H1 (cell line): ENCODE measurements around the gene TEX38. TPM values are rescaled to one million over a fixed set of nuclear protein-coding genes. Genes with fewer than 3 reads are reported as not detected.
A peak's percentile ranks its signal among the peaks of the same experiment; 100 is the strongest.

Experiments used
- RXRA ChIP-seq: IDR thresholded peaks from 2 replicates; pipeline ENCODE4 v1.6.1; 2011; ENCODE audit warnings: low read depth, mild to moderate bottlenecking, low read length, moderate library complexity; ENCODE audit not compliant: insufficient read depth
- YY1 ChIP-seq: IDR thresholded peaks from 2 replicates; pipeline ENCODE4 v1.6.1; 2011; ENCODE audit warnings: low read depth, mild to moderate bottlenecking, low read length
- polyA plus RNA-seq, 7 experiments: library from polyadenylated mRNA; depleted of rRNA in 3 of 7; stranded (reverse) in 5 of 7; unstranded in 2 of 7; fragments of >200 nt in 5 of 7; fragments of 200-250 nt in 2 of 7; gene quantifications; 1 replicate in 5 of 7; 2 replicates in 1 of 7; 4 replicates in 1 of 7; pipeline versions ENCODE4 v1.2.1 to v1.2.3, GENCODE V29; 2011 to 2013; ENCODE audit warnings: missing spikeins in 2 of 7, mixed read lengths in 2 of 7
- total RNA-seq: library from RNA; stranded (reverse); fragmentation: NEBNext Ultra II Directional; extraction: Animal tissue kit (Norgen Biotek cat#: 25700); gene quantifications from 2 replicates; pipeline ENCODE4 v1.2.1, GENCODE V29; 2021
- TF ChIP-seq, protein P1 (sequence below): fragments of 300-600 bp; sonication (generic); IDR thresholded peaks from 2 replicates; pipeline ENCODE4 v1.7.1; 2012; ENCODE audit warnings: low read length, moderate library complexity, mild to moderate bottlenecking, inconsistent platforms; ENCODE audit not compliant: insufficient replicate concordance
- TF ChIP-seq, protein P2 (sequence below): IDR thresholded peaks from 2 replicates; pipeline ENCODE4 v1.6.1; 2012; ENCODE audit warnings: inconsistent platforms
- TF ChIP-seq, protein P3 (sequence below), 3 experiments: IDR thresholded peaks; 1 replicate in 2 of 3; 2 replicates in 1 of 3; pipeline versions ENCODE4 v1.5.1 to v1.6.1; 2011; ENCODE audit warnings: low read length in 3 of 3, mild to moderate bottlenecking in 3 of 3, inconsistent platforms in 2 of 3, low read depth in 1 of 3, moderate library complexity in 1 of 3; ENCODE audit not compliant: insufficient read depth in 1 of 3; ENCODE audit errors: control extremely low read depth in 1 of 3

The TEX38 gene
- total and polyA plus RNA-seq, 2 of the 8 experiments (the other 6 are each of a cell fraction or from before 2014, with no cell fraction given) = 0.33 TPM; not detected in 1

DNA sequence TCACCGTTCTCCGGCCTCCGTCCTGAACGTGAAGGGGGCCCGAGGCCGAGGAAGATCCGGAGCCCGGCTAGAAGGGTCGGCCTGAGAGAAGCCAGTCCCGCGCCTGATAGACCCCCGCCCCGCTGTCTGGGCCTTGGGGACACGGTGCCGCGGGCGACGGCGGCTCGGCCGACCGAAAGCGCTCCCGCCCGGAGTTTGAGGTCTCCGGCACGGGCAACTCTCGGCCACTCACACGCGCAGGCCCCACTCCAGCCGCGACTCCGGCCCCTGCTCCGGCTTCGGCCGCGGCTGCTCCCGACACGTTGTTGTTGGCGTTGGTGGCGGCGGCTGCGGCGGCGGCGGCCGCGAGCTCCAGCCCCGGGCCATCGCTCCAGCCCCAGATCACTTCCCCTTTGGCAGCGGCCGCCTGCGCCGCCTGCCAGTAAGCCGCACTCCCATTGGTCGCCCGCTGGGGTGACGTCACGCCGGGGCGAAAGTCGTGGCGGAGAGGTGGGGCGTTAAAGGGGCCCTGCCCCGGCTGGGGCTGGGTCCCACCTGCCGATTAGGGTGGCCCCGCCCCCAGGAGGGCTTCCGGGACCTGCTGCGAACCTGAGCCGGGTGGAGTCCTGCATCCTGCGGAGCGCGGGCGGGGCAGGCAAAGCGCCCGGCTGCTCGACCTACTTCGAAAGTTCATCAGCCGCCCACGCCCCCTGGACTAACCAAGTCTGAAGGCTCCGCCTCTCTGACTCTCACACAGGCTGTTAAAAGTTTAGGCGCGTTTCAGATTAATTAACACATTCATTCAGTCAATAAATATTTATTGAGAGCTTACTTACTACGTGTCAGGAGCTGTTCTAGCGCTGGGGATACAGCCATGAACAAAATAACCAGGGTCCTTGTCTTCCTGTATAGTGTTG is 47.3 kb downstream of the TEX38 start, which contains the start of gene EFCAB14 (continued):
- TF ChIP-seq, protein P1, sequence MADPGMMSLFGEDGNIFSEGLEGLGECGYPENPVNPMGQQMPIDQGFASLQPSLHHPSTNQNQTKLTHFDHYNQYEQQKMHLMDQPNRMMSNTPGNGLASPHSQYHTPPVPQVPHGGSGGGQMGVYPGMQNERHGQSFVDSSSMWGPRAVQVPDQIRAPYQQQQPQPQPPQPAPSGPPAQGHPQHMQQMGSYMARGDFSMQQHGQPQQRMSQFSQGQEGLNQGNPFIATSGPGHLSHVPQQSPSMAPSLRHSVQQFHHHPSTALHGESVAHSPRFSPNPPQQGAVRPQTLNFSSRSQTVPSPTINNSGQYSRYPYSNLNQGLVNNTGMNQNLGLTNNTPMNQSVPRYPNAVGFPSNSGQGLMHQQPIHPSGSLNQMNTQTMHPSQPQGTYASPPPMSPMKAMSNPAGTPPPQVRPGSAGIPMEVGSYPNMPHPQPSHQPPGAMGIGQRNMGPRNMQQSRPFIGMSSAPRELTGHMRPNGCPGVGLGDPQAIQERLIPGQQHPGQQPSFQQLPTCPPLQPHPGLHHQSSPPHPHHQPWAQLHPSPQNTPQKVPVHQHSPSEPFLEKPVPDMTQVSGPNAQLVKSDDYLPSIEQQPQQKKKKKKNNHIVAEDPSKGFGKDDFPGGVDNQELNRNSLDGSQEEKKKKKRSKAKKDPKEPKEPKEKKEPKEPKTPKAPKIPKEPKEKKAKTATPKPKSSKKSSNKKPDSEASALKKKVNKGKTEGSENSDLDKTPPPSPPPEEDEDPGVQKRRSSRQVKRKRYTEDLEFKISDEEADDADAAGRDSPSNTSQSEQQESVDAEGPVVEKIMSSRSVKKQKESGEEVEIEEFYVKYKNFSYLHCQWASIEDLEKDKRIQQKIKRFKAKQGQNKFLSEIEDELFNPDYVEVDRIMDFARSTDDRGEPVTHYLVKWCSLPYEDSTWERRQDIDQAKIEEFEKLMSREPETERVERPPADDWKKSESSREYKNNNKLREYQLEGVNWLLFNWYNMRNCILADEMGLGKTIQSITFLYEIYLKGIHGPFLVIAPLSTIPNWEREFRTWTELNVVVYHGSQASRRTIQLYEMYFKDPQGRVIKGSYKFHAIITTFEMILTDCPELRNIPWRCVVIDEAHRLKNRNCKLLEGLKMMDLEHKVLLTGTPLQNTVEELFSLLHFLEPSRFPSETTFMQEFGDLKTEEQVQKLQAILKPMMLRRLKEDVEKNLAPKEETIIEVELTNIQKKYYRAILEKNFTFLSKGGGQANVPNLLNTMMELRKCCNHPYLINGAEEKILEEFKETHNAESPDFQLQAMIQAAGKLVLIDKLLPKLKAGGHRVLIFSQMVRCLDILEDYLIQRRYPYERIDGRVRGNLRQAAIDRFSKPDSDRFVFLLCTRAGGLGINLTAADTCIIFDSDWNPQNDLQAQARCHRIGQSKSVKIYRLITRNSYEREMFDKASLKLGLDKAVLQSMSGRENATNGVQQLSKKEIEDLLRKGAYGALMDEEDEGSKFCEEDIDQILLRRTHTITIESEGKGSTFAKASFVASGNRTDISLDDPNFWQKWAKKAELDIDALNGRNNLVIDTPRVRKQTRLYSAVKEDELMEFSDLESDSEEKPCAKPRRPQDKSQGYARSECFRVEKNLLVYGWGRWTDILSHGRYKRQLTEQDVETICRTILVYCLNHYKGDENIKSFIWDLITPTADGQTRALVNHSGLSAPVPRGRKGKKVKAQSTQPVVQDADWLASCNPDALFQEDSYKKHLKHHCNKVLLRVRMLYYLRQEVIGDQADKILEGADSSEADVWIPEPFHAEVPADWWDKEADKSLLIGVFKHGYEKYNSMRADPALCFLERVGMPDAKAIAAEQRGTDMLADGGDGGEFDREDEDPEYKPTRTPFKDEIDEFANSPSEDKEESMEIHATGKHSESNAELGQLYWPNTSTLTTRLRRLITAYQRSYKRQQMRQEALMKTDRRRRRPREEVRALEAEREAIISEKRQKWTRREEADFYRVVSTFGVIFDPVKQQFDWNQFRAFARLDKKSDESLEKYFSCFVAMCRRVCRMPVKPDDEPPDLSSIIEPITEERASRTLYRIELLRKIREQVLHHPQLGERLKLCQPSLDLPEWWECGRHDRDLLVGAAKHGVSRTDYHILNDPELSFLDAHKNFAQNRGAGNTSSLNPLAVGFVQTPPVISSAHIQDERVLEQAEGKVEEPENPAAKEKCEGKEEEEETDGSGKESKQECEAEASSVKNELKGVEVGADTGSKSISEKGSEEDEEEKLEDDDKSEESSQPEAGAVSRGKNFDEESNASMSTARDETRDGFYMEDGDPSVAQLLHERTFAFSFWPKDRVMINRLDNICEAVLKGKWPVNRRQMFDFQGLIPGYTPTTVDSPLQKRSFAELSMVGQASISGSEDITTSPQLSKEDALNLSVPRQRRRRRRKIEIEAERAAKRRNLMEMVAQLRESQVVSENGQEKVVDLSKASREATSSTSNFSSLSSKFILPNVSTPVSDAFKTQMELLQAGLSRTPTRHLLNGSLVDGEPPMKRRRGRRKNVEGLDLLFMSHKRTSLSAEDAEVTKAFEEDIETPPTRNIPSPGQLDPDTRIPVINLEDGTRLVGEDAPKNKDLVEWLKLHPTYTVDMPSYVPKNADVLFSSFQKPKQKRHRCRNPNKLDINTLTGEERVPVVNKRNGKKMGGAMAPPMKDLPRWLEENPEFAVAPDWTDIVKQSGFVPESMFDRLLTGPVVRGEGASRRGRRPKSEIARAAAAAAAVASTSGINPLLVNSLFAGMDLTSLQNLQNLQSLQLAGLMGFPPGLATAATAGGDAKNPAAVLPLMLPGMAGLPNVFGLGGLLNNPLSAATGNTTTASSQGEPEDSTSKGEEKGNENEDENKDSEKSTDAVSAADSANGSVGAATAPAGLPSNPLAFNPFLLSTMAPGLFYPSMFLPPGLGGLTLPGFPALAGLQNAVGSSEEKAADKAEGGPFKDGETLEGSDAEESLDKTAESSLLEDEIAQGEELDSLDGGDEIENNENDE = no peak
- TF ChIP-seq RXRA = 0 out of 2 replicates have a peak, but pooled peaks have one; percentile 79
- TF ChIP-seq, protein P2, sequence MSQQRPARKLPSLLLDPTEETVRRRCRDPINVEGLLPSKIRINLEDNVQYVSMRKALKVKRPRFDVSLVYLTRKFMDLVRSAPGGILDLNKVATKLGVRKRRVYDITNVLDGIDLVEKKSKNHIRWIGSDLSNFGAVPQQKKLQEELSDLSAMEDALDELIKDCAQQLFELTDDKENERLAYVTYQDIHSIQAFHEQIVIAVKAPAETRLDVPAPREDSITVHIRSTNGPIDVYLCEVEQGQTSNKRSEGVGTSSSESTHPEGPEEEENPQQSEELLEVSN = peak; percentile 84
- TF ChIP-seq, protein P3, sequence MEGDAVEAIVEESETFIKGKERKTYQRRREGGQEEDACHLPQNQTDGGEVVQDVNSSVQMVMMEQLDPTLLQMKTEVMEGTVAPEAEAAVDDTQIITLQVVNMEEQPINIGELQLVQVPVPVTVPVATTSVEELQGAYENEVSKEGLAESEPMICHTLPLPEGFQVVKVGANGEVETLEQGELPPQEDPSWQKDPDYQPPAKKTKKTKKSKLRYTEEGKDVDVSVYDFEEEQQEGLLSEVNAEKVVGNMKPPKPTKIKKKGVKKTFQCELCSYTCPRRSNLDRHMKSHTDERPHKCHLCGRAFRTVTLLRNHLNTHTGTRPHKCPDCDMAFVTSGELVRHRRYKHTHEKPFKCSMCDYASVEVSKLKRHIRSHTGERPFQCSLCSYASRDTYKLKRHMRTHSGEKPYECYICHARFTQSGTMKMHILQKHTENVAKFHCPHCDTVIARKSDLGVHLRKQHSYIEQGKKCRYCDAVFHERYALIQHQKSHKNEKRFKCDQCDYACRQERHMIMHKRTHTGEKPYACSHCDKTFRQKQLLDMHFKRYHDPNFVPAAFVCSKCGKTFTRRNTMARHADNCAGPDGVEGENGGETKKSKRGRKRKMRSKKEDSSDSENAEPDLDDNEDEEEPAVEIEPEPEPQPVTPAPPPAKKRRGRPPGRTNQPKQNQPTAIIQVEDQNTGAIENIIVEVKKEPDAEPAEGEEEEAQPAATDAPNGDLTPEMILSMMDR (IDR thresholded peaks at IDR 0.05; ENCODE audit: control extremely low read depth in 1 of 3, insufficient read depth in 1 of 3, low read depth in 1 of 3, low read length in 3 of 3) = 0 out of 4 replicates have a peak, but pooled peaks of 1 of the 3 experiments have one; percentile 6
- TF ChIP-seq YY1 = no peak
